GM13977 (cell line): ENCODE data around the gene CD59.

ENCODE experiments used
- DNase-seq: peaks from one replicate; pipeline ENCODE4 v3.0.0; 2012; ENCODE audit warnings: low spot score
- CTCF ChIP-seq: IDR thresholded peaks from 2 replicates; pipeline ENCODE4 v1.5.1; 2012; ENCODE audit warnings: mild to moderate bottlenecking, control low read depth; ENCODE audit not compliant: insufficient read depth; ENCODE audit errors: extremely low read depth, missing control alignments
- in situ Hi-C: fragments of 300-500 bp; cut with MboI; formaldehyde crosslinking; loops from one replicate; pipeline ENCODE4 v1.12.0; 2022; ENCODE audit warnings: low sequenced_read_pairs, low pct_unique_long_range_greater_than_20kb, mixed read lengths, inconsistent platforms; ENCODE audit not compliant: unreplicated experiment

CD59 gene

GRCh38 chr11:33751878-33752277 lies 15.7 kb upstream of the CD59 start:
- no peak for TF ChIP-seq CTCF
- DNase-seq, result no peak
- in situ Hi-C loops, result no loop called here

- DNase-seq, result no peak
- in situ Hi-C loops, result no loop called here
- TF ChIP-seq CTCF, result no peak
Observed at GRCh38 chr11:33747979-33748378, 11.8 kb upstream of the CD59 start.

- no peak for TF ChIP-seq CTCF
- DNase-seq, result no peak
- in situ Hi-C loops, result no loop called here
Observed at GRCh38 chr11:33743291-33743690, 7.1 kb upstream of the CD59 start.

GRCh38 chr11:33742249-33742851 lies 6.1 kb upstream of the CD59 start:
- in situ Hi-C loops, result no loop called here
- no peak for DNase-seq
- TF ChIP-seq CTCF, result peak; percentile 37

GRCh38 chr11:33741806-33742205 lies 5.6 kb upstream of the CD59 start:
- DNase-seq, result no peak
- TF ChIP-seq CTCF, result no peak
- in situ Hi-C loops, result no loop called here

GRCh38 chr11:33737362-33737821 lies 1.2 kb upstream of the CD59 start:
- in situ Hi-C loops, result no loop called here
- no peak for DNase-seq
- TF ChIP-seq CTCF, result no peak
